22Rv1 (cell line): ENCODE measurements around the gene COG6.

Experiments used
- H3K27ac ChIP-seq: fragments of 450-650 bp; 2 replicates; pipeline ENCODE4 v1.5.1; 2017
- CTCF ChIP-seq: fragments of 450-650 bp; IDR thresholded peaks from 2 replicates; pipeline ENCODE4 v1.5.1; 2017; ENCODE audit warnings: mild to moderate bottlenecking
- ZFX ChIP-seq: fragments of 450-650 bp; IDR thresholded peaks from 2 replicates; pipeline ENCODE4 v1.6.1; 2017; ENCODE audit warnings: antibody characterized with exemption, borderline replicate concordance

Gene COG6

GRCh38 chr13:39688699-39689405, 33.4 kb downstream of the COG6 start:
- no peak overlapping the region for H3K27ac ChIP-seq
- TF ChIP-seq ZFX (no peak), CTCF (no peak)

GRCh38 chr13:39692660-39693438, 37.4 kb downstream of the COG6 start:
- H3K27ac ChIP-seq = no peak overlapping the region
- TF ChIP-seq ZFX (no peak), CTCF (no peak)

GRCh38 chr13:39699274-39699673, 43.8 kb downstream of the COG6 start:
- TF ChIP-seq ZFX (no peak), CTCF (no peak)

GRCh38 chr13:39712626-39713025, 57.2 kb downstream of the COG6 start:
- TF ChIP-seq CTCF (no peak), ZFX (no peak)
- no peak overlapping the region for H3K27ac ChIP-seq

More at GRCh38 chr13:39699274-39699673, 43.8 kb downstream of the COG6 start:
- no peak overlapping the region for H3K27ac ChIP-seq

- no peak for TF ChIP-seq ZFX
- TF ChIP-seq CTCF = no peak
- no peak overlapping the region for H3K27ac ChIP-seq
Observed at GRCh38 chr13:39729156-39729555, 73.7 kb downstream of the COG6 start.

- no peak overlapping the region for H3K27ac ChIP-seq
- TF ChIP-seq CTCF (no peak), ZFX (no peak)
Observed at GRCh38 chr13:39734952-39735351, 79.5 kb downstream of the COG6 start.

GRCh38 chr13:39737047-39737446, 81.6 kb downstream of the COG6 start:
- no peak overlapping the region for H3K27ac ChIP-seq

More at GRCh38 chr13:39737047-39737446, 81.6 kb downstream of the COG6 start:
- TF ChIP-seq ZFX (no peak), CTCF (no peak)
